Raji (cell line): ENCODE results near the gene VAMP3.

Experiments used
- POLR2A ChIP-seq: IDR thresholded peaks from 2 replicates; pipeline ENCODE4 v1.6.1; 2011; ENCODE audit warnings: low read depth, low read length, control low read depth; ENCODE audit not compliant: insufficient read depth

VAMP3 gene

GRCh38 chr1:7752512-7753417 is 18.3 kb upstream of the VAMP3 start:
- no peak for TF ChIP-seq POLR2A

GRCh38 chr1:7753641-7754040 is 17.5 kb upstream of the VAMP3 start:
- no peak for TF ChIP-seq POLR2A

GRCh38 chr1:7754234-7754633 is 16.9 kb upstream of the VAMP3 start:
- no peak for TF ChIP-seq POLR2A

GRCh38 chr1:7755448-7755847 is 15.6 kb upstream of the VAMP3 start:
- no peak for TF ChIP-seq POLR2A

- TF ChIP-seq POLR2A: no peak
Measured at GRCh38 chr1:7760245-7760644, 10.9 kb upstream of the VAMP3 start.

GRCh38 chr1:7761103-7761502 is 10.0 kb upstream of the VAMP3 start:
- TF ChIP-seq POLR2A: no peak

GRCh38 chr1:7767176-7767575 is 3.9 kb upstream of the VAMP3 start:
- no peak for TF ChIP-seq POLR2A

- TF ChIP-seq POLR2A: no peak
Measured at GRCh38 chr1:7768583-7768982, 2.5 kb upstream of the VAMP3 start.

GRCh38 chr1:7769673-7770412 is 1.3 kb upstream of the VAMP3 start:
- no peak; the same call in 1 of the 2 replicates for TF ChIP-seq POLR2A

- TF ChIP-seq POLR2A: no peak
Measured at GRCh38 chr1:7770669-7770996, 463 bp upstream of the VAMP3 start.

- TF ChIP-seq POLR2A: no peak
Measured at GRCh38 chr1:7771823-7772299, 765 bp downstream of the VAMP3 start.

GRCh38 chr1:7777591-7777990 is 6.5 kb downstream of the VAMP3 start:
- no peak for TF ChIP-seq POLR2A

GRCh38 chr1:7778133-7778628 is 7.1 kb downstream of the VAMP3 start:
- TF ChIP-seq POLR2A: no peak

- TF ChIP-seq POLR2A: no peak
Measured at GRCh38 chr1:7780976-7781375, 9.9 kb downstream of the VAMP3 start.

- TF ChIP-seq POLR2A: no peak
Measured at GRCh38 chr1:7781501-7781900, 10.4 kb downstream of the VAMP3 start.
